ENCODE data around the gene WWOX. TPM values are rescaled to one million over a fixed set of nuclear protein-coding genes. Genes with fewer than 3 reads are reported as not detected.

The WWOX gene
- total and polyA plus RNA-seq, 2 of the 4 experiments (the other 2 are of a cell fraction), result 2.7 to 5.4 TPM

GRCh38 chr16:78505544-78506366 lies 406.3 kb downstream of the WWOX start (continued):
- TF ChIP-seq RAD21 (IDR thresholded peaks at IDR 0.05; ENCODE audit: low read length), result no peak

- H3K4me2 ChIP-seq (ENCODE audit: low read depth, low read length), result no peak overlapping the region
- H3K14ac ChIP-seq (replicated peaks; ENCODE audit: low read depth, low read length), result no peak overlapping the region
- intact Hi-C loops (cut with micrococcal nuclease) (no loop called here), dilution Hi-C loops (cut with HindIII; ENCODE audit: low sequenced_read_pairs, unreplicated experiment) (no loop called here), in situ Hi-C loops (cut with MboI; ENCODE audit: low sequenced_read_pairs) (no loop called here)
- no peak overlapping the region for H2BK15ac ChIP-seq (ENCODE audit: low read depth, low read length)
- no peak overlapping the region for H2AK5ac ChIP-seq (ENCODE audit: low read depth, low read length)
- H3K4me1 ChIP-seq (ENCODE audit: control insufficient read depth, insufficient read depth, low read length), result no peaks in the 10 kb centered on the region; the same call in 1 of the 2 replicates
- 60% methylated on average over 1 of the region's 11 CpGs; no CpG with 5 or more reads in 1 of the 2 experiments for WGBS, 2 experiments (ENCODE audit: extremely low coverage in 2 of 2, insufficient read length in 1 of 2)
- no peak overlapping the region for H3K27ac ChIP-seq (ENCODE audit: insufficient read depth, low read length)
- H3K9me1 ChIP-seq (ENCODE audit: insufficient read depth, low read length), result no peaks in the 10 kb centered on the region
- H2BK120ac ChIP-seq (ENCODE audit: low read depth, low read length), result no peak overlapping the region
- ATAC-seq (ENCODE audit: low read depth) (no peak), DNase-seq (no peak)
- no peak overlapping the region for H4K8ac ChIP-seq (ENCODE audit: low read depth in 2 of 2, low read length in 2 of 2)
- H3K4ac ChIP-seq (ENCODE audit: low read depth, low read length), result no peak overlapping the region
- H3K9me3 ChIP-seq (ENCODE audit: control insufficient read depth, insufficient read depth, low read length), result peaks cover 14% of the 10 kb centered on the region
- H4K91ac ChIP-seq (ENCODE audit: insufficient read depth, low read depth, low read length), result no peak overlapping the region
- H3K79me1 ChIP-seq (ENCODE audit: low read depth in 1 of 2, low read length in 2 of 2), result no peaks in the 10 kb centered on the region
- no peak overlapping the region for H2AK9ac ChIP-seq (replicated peaks; ENCODE audit: low read depth, low read length, poor library complexity)
- no peak overlapping the region for H3K23ac ChIP-seq (ENCODE audit: low read depth, low read length)
- H2AFZ ChIP-seq (replicated peaks; ENCODE audit: low read length, poor library complexity), result no peak overlapping the region
- no peaks in the 10 kb centered on the region for H4K20me1 ChIP-seq (ENCODE audit: insufficient read depth, low read length)
- no TSS peak for BruUV-seq (replicated peaks)
- H4K5ac ChIP-seq (ENCODE audit: low read depth, low read length), result no peak overlapping the region
- no peak overlapping the region for H3K56ac ChIP-seq (ENCODE audit: extremely low read depth, insufficient read depth, low read length)
- no peaks in the 10 kb centered on the region for H3K36me3 ChIP-seq (ENCODE audit: control insufficient read depth, insufficient read depth, low read length)
- H3K4me3 ChIP-seq (ENCODE audit: insufficient read depth, low read depth, low read length), result no peak overlapping the region
- no peak overlapping the region for H2BK5ac ChIP-seq (ENCODE audit: low read depth, low read length, poor library complexity, severe bottlenecking)
- H2BK20ac ChIP-seq (ENCODE audit: low read depth, low read length), result no peak overlapping the region
- no peak overlapping the region for H3K18ac ChIP-seq (ENCODE audit: low read depth, low read length)
- H3K27me3 ChIP-seq (ENCODE audit: control insufficient read depth, insufficient read depth, low read length), result no peaks in the 10 kb centered on the region
- ChIA-PET POLR2A (ENCODE audit: unreplicated experiment) (no interaction called here), CTCF (no interaction called here)
- H3K9ac ChIP-seq (ENCODE audit: low read depth, low read length), result no peak overlapping the region
- TF ChIP-seq POLR2A (IDR thresholded peaks at IDR 0.05; ENCODE audit: low read depth, low read length), result no peak
- TF ChIP-seq RFX5 (IDR thresholded peaks at IDR 0.05; ENCODE audit: low read depth, low read length), result no peak
- no peak for TF ChIP-seq USF2 (IDR thresholded peaks at IDR 0.05; ENCODE audit: low read depth, low read length)
- TF ChIP-seq CTCF (conservative IDR thresholded peaks at IDR 0.05; ENCODE audit: low read depth, low read length), result no peak
- TF ChIP-seq ELK1 (IDR thresholded peaks at IDR 0.05; ENCODE audit: borderline replicate concordance, low read depth, low read length), result no peak
- no peak for TF ChIP-seq BHLHE40 (IDR thresholded peaks at IDR 0.05; ENCODE audit: low read depth, low read length)
- no peak for TF ChIP-seq NFE2L2 (IDR thresholded peaks at IDR 0.05; ENCODE audit: low read depth, low read length)
- no peak for TF ChIP-seq MXI1 (IDR thresholded peaks at IDR 0.05; ENCODE audit: borderline replicate concordance, low read depth, low read length)
- no peak for TF ChIP-seq CEBPB (IDR thresholded peaks at IDR 0.05; ENCODE audit: low read depth, low read length)
- TF ChIP-seq FOS (IDR thresholded peaks at IDR 0.05; ENCODE audit: low read depth, low read length), result no peak
- no peak for TF ChIP-seq RAD21 (IDR thresholded peaks at IDR 0.05; ENCODE audit: low read length)
Measured at GRCh38 chr16:78506367-78507193, 407.1 kb downstream of the WWOX start.
